ENCODE data around the gene ENOX1. TPM values are rescaled to one million over a fixed set of nuclear protein-coding genes. Genes with fewer than 3 reads are reported as not detected.

Gene ENOX1
- polyA plus RNA-seq, 1 donor (not counting 4 experiments of a cell fraction or from before 2014, with no cell fraction given): 1.1 TPM

- dilution Hi-C loops (cut with MboI; ENCODE audit: extremely low pct_ligation_motif_present, low sequenced_read_pairs): no loop called here
- FAIRE-seq (no peak), DNase-seq (ENCODE audit: low read depth, low spot score) (no peak)
- no peaks in the 10 kb centered on the region for H4K20me1 ChIP-seq (ENCODE audit: control insufficient read depth, extremely low read depth, insufficient read depth, low read length)
- no peak overlapping the region for H2AFZ ChIP-seq (ENCODE audit: control insufficient read depth, low read length)
- H3K9me3 ChIP-seq (ENCODE audit: control insufficient read depth, low read depth, low read length): no peaks in the 10 kb centered on the region
- no peak overlapping the region for H3K9ac ChIP-seq (ENCODE audit: control insufficient read depth, extremely low read depth, insufficient read depth, low read length)
- no peak overlapping the region for H3K4me3 ChIP-seq (ENCODE audit: control insufficient read depth in 2 of 3, extremely low read depth in 1 of 3, insufficient read depth in 2 of 3, low read depth in 1 of 3, low read length in 3 of 3)
- H3K79me2 ChIP-seq (ENCODE audit: control insufficient read depth, insufficient read depth, low read length): no peaks in the 10 kb centered on the region
- no peaks in the 10 kb centered on the region for H3K4me1 ChIP-seq (ENCODE audit: control insufficient read depth, extremely low read depth, insufficient read depth, low read length)
- no peaks in the 10 kb centered on the region for H3K36me3 ChIP-seq (ENCODE audit: control insufficient read depth in 2 of 2, extremely low read depth in 1 of 2, insufficient read depth in 2 of 2, low read length in 2 of 2)
- H3K4me2 ChIP-seq (ENCODE audit: control insufficient read depth, extremely low read depth, insufficient read depth, low read depth, low read length): no peak overlapping the region
- H3K27ac ChIP-seq (ENCODE audit: control insufficient read depth, insufficient read depth, low read length): no peak overlapping the region
- no peak for TF ChIP-seq EZH2 (IDR thresholded peaks at IDR 0.05; ENCODE audit: low read length)
- TF ChIP-seq CTCF (optimal IDR thresholded peaks at IDR 0.05 in 1 of 3, IDR thresholded peaks at IDR 0.05 in 1 of 3, conservative IDR thresholded peaks at IDR 0.05 in 1 of 3; ENCODE audit: extremely low read depth in 1 of 3, insufficient read depth in 2 of 3, low read length in 3 of 3): no peak
- H3K27me3 ChIP-seq (ENCODE audit: control insufficient read depth, extremely low read depth, insufficient read depth, low read length): no peaks in the 10 kb centered on the region
- no peaks in the 10 kb centered on the region for H3K9me1 ChIP-seq (ENCODE audit: control insufficient read depth, extremely low read depth, insufficient read depth, low read length)
These were observed 565.7 kb downstream of the ENOX1 start for GRCh38 chr13:43220873-43221595.

DNA sequence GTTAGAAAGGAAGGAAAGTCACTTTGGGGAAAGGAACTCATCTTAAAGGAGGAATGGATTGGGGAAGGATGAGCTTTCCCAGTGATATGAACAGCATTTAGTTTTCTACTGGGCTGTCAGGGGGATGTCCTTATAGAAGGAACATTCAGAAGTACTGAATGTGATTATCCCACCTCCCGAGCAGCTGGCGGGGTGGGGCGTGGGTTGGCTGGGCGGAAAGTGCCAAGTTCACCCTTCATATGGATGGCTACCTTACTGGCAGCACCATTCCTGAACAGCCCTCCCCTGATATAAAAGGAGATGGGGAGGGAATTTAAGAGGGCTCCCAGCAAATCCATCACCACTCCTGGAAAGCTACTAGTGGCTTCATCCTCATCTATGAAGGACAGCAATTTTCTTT lies 572.6 kb downstream of the ENOX1 start:
- DNase-seq (ENCODE audit: low read depth, low spot score) (no peak), FAIRE-seq (no peak)
- no peak for TF ChIP-seq EZH2 (IDR thresholded peaks at IDR 0.05; ENCODE audit: low read length)
- TF ChIP-seq CTCF (optimal IDR thresholded peaks at IDR 0.05 in 1 of 3, IDR thresholded peaks at IDR 0.05 in 1 of 3, conservative IDR thresholded peaks at IDR 0.05 in 1 of 3; ENCODE audit: extremely low read depth in 1 of 3, insufficient read depth in 2 of 3, low read length in 3 of 3): no peak
- Histone ChIP-seq H3K9me3 (ENCODE audit: control insufficient read depth, low read depth, low read length) (no peaks in the 10 kb centered on the region), H3K4me1 (ENCODE audit: control insufficient read depth, extremely low read depth, insufficient read depth, low read length) (no peaks in the 10 kb centered on the region), H3K27me3 (ENCODE audit: control insufficient read depth, extremely low read depth, insufficient read depth, low read length) (no peaks in the 10 kb centered on the region), H3K27ac (ENCODE audit: control insufficient read depth, insufficient read depth, low read length) (no peak overlapping the region), H3K9me1 (ENCODE audit: control insufficient read depth, extremely low read depth, insufficient read depth, low read length) (no peaks in the 10 kb centered on the region), H2AFZ (ENCODE audit: control insufficient read depth, low read length) (no peak overlapping the region), H3K36me3 (ENCODE audit: control insufficient read depth in 2 of 2, extremely low read depth in 1 of 2, insufficient read depth in 2 of 2, low read length in 2 of 2) (no peaks in the 10 kb centered on the region), H3K79me2 (ENCODE audit: control insufficient read depth, insufficient read depth, low read length) (no peaks in the 10 kb centered on the region), H3K9ac (ENCODE audit: control insufficient read depth, extremely low read depth, insufficient read depth, low read length) (no peak overlapping the region), H3K4me3 (ENCODE audit: control insufficient read depth in 2 of 3, extremely low read depth in 1 of 3, insufficient read depth in 2 of 3, low read depth in 1 of 3, low read length in 3 of 3) (no peak overlapping the region), H3K4me2 (ENCODE audit: control insufficient read depth, extremely low read depth, insufficient read depth, low read depth, low read length) (no peak overlapping the region), H4K20me1 (ENCODE audit: control insufficient read depth, extremely low read depth, insufficient read depth, low read length) (no peaks in the 10 kb centered on the region)
- dilution Hi-C loops (cut with MboI; ENCODE audit: extremely low pct_ligation_motif_present, low sequenced_read_pairs): no loop called here

Data from keratinocyte (primary cell).